ENCODE measurements around the gene ANAPC13. TPM values are rescaled to one million over a fixed set of nuclear protein-coding genes. Genes with fewer than 3 reads are reported as not detected.
A peak's percentile ranks its signal among the peaks of the same experiment; 100 is the strongest.

The ANAPC13 gene, protein sequence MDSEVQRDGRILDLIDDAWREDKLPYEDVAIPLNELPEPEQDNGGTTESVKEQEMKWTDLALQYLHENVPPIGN
- polyA plus RNA-seq (2012; ENCODE audit: insufficient read depth, insufficient read length, low read depth): 120 TPM

DNA sequence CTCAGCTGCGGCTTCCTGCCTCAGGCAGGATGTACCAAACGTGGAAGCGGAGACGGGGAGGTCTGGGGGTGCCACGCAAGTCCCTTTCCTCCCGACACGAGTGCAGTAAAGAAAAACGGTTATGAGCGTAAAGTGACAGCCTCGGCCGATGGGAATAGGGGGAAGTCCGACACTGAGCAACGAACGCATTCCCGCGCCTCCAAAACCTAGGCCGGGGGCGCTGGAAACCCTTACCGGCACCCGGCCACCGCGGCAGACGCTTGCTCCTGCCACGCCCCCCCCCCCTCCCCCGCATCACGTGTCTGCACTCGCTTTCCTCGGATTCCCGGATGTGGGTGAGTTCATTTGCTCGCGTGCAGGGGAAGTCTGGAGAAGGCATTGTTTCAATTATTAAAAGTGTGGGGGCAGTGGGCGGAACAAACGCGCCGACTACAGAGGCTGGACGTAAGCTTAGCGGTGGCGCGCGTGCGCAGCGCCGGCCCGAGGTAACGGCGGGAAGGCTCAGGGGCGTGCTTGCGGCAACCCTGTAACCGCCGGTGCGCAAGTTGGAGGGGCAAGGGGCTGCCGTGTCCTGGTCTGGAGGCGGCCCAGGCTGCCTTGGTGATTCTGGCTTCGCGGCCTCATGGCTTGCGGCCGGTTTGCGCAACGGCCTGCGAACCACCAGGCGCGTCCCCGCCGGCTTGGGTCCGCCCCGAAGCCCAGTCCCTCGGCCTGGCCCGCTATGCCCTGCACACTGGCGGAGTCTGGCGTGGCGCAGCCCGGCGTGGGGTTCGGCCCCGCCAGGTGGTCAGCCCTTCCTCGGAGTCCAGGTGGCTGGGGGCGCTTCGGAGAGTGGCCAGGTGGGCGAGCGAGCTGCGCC is at the start of gene ANAPC13, which contains the start of gene CEP63:
TSS of gene ANAPC13 (minus strand) at position 268 of the 859 bp plus-strand sequence. CDS start 3,081 bp downstream, outside the sequence.
TSS of gene CEP63 (plus strand) at position 340 of the 859 bp plus-strand sequence. CDS start 9,264 bp downstream, outside the sequence.
- peak; percentile 95 for DNase-seq
- Histone ChIP-seq H3K27me3 (no peaks in the 10 kb centered on the region), H3K9me3 (no peaks in the 10 kb centered on the region), H3K36me3 (peaks cover 7% of the 10 kb centered on the region), H3K4me3 (ENCODE audit: low read depth, low read length) (peak within 1 kb of the TSS; percentile 97), H3K4me1 (no peaks in the 10 kb centered on the region; the same call in 1 of the 2 replicates)
- TF ChIP-seq, protein P1, sequence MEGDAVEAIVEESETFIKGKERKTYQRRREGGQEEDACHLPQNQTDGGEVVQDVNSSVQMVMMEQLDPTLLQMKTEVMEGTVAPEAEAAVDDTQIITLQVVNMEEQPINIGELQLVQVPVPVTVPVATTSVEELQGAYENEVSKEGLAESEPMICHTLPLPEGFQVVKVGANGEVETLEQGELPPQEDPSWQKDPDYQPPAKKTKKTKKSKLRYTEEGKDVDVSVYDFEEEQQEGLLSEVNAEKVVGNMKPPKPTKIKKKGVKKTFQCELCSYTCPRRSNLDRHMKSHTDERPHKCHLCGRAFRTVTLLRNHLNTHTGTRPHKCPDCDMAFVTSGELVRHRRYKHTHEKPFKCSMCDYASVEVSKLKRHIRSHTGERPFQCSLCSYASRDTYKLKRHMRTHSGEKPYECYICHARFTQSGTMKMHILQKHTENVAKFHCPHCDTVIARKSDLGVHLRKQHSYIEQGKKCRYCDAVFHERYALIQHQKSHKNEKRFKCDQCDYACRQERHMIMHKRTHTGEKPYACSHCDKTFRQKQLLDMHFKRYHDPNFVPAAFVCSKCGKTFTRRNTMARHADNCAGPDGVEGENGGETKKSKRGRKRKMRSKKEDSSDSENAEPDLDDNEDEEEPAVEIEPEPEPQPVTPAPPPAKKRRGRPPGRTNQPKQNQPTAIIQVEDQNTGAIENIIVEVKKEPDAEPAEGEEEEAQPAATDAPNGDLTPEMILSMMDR (IDR thresholded peaks at IDR 0.05; ENCODE audit: low read depth, low read length): no peak

DNA sequence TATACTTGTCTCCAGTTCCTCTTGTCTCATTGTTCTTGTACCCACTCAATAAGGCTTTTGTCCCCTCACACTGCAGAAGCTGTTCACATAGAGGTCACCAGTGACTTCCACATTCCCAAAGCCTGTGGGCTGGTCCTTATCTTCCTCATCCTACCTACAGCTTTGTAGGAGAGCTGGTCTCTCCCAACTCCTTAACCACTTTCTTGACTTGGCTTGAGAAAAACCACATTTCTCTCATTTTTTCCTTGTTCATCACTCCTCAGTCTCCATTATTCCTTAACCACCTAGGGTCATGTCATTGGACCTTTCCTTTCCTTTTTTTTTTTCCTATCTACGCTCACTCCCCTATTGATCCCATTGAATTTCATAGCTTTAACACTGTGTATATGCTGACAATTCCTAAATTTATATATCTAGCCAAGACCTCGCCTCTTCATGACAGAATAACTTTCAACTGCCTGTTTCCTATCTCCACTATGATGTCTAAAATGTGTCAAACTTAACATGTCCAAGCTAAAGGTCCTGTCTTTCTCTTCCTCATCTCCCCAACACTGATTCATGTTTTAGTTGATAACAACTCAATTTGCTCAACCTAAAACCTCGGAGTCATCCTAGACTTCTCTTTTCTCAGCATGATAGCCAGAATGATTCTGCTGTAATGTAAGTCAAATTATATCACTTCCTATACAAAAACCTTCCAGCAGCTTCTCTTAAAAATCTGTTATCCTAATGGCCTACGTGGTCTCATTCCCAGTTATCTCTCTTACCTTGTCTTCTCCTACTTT is 49.6 kb upstream of the ANAPC13 start:
- DNase-seq: no peak
- peaks cover 4% of the 10 kb centered on the region; the same call in 1 of the 2 replicates for H3K36me3 ChIP-seq
- no peaks in the 10 kb centered on the region for H3K4me1 ChIP-seq
- TF ChIP-seq, protein P1 (IDR thresholded peaks at IDR 0.05; ENCODE audit: low read depth, low read length): no peak
- H3K4me3 ChIP-seq (ENCODE audit: low read depth, low read length): no peak overlapping the region
- no peaks in the 10 kb centered on the region for H3K9me3 ChIP-seq
- H3K27me3 ChIP-seq: no peaks in the 10 kb centered on the region

DNA sequence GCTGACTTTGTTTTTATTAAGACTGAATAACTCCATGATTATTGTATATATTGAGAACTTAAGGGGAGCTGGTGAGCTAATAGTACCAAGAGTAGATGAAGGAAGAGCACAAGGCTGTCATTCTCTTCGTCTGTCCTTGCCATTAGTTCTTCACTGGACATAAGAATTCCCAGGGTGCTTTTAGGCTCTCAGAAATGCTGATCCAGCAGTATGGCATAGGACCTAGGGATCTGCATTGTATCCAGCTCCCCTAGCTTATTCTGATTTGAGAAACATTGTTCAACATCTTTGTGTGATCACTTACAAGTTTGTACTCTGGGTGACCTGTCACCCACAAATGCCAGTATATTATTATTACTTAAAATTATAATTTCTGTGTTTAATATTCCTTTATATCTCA is 47.7 kb upstream of the ANAPC13 start:
- H3K4me1 ChIP-seq: no peaks in the 10 kb centered on the region
- TF ChIP-seq, protein P1 (IDR thresholded peaks at IDR 0.05; ENCODE audit: low read depth, low read length): no peak
- H3K27me3 ChIP-seq: no peaks in the 10 kb centered on the region
- no peak overlapping the region for H3K4me3 ChIP-seq (ENCODE audit: low read depth, low read length)
- no peak for DNase-seq
- H3K9me3 ChIP-seq: no peaks in the 10 kb centered on the region
- peaks cover 4% of the 10 kb centered on the region; the same call in 1 of the 2 replicates for H3K36me3 ChIP-seq

DNA sequence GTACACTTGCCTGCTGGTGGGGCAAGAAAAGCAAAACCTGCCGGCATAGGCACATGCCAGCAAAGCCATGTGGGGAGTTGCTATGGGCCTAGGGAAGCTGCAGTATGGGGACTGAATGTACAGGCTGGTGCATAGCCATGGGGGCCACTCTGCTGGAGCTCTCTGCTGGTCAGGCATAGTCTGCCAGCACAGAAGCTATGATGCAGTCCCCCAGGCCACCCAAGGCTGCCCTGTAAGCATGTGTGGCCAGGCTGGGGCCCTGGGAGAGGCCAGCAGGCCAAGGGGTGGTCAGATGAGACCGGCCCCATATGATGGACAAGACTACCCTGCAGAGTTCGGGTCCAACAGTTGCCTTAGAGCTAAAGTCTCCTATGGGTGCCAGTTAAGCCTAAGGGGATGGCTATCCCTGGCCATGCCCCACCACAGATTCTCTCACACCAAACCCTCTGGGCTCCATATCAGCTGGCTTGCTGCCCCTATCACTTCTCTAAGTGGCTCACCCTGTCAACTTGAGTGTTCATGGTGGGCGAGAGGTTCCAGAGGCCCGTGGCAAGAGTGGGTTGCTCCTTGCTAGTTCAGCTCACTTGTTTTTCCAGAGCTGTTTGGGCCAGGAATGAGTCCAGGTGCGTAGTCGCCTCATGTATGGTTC is 41.9 kb upstream of the ANAPC13 start:
- no peaks in the 10 kb centered on the region for H3K27me3 ChIP-seq
- DNase-seq: no peak
- H3K4me1 ChIP-seq: no peaks in the 10 kb centered on the region
- H3K36me3 ChIP-seq: no peaks in the 10 kb centered on the region
- H3K9me3 ChIP-seq: peaks cover under 1% of the 10 kb centered on the region; the same call in 1 of the 2 replicates
- TF ChIP-seq, protein P1 (IDR thresholded peaks at IDR 0.05; ENCODE audit: low read depth, low read length): no peak
- no peak overlapping the region for H3K4me3 ChIP-seq (ENCODE audit: low read depth, low read length)

DNA sequence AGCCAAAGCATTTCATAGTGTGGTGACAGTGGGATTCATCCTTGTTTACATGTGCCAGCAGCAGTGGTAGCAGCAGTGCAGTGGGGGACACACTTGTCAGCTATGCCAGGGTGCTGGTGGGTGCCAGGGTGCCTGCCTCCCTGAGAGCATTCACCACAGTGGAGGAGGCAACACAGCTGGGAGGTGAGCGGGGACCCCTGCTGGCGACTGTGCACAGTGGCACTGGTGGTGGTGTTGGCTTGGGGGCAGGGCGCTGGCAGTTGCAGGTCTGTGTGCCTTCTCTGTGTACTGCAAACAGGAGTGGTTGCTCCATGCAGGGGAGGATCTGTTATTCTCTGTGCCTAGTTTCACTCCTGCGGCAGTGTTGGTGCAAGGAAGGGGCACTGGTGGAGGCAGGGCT is 41.3 kb upstream of the ANAPC13 start:
- Histone ChIP-seq H3K36me3 (no peaks in the 10 kb centered on the region; the same call in 1 of the 2 replicates), H3K9me3 (peaks cover 2% of the 10 kb centered on the region; the same call in 1 of the 2 replicates), H3K4me3 (ENCODE audit: low read depth, low read length) (no peak overlapping the region), H3K4me1 (no peaks in the 10 kb centered on the region), H3K27me3 (no peaks in the 10 kb centered on the region)
- TF ChIP-seq, protein P1 (IDR thresholded peaks at IDR 0.05; ENCODE audit: low read depth, low read length): peak; percentile 29; the same call in 1 of the 2 replicates
- peak; percentile 21 for DNase-seq
